Calu3 (cell line): Measurements from ENCODE around the gene WBP1L. TPM values are rescaled to one million over a fixed set of nuclear protein-coding genes. Genes with fewer than 3 reads are reported as not detected.
"Not testable (repeated sequence)": the region's sequence is repeated elsewhere in the genome, so short reads cannot be mapped to it uniquely, and the experiment has no call there.

Experiments used
- BruUV-seq: library from RNA; stranded (reverse); fragments of 400-500 nt; replicated peaks from 2 replicates; lab custom pipeline; 2021; lab: Mats Ljungman, UMichigan
- CTCF ChIA-PET: fragments of 300-600 bp; sonication (Branson Sonifier 250); formaldehyde crosslinking; loops from one replicate; lab custom pipeline; 2022; ENCODE audit warnings: antibody characterized with exemption; lab: Charles Lee
- DNase-seq: peaks from one replicate; pipeline ENCODE4 v3.0.0; 2022
- H3K27ac Mint-ChIP-seq: one replicate; pipeline ENCODE4 v1.8.0; 2022; ENCODE audit warnings: mixed read lengths; ENCODE audit not compliant: unreplicated experiment
- H3K27me3 Mint-ChIP-seq: one replicate; pipeline ENCODE4 v1.8.0; 2022; ENCODE audit warnings: mixed read lengths; ENCODE audit not compliant: unreplicated experiment
- H3K36me3 Mint-ChIP-seq: one replicate; pipeline ENCODE4 v1.8.0; 2022; ENCODE audit warnings: mild to moderate bottlenecking, moderate library complexity, mixed read lengths; ENCODE audit not compliant: insufficient read depth, unreplicated experiment
- H3K4me1 Mint-ChIP-seq: one replicate; pipeline ENCODE4 v1.8.0; 2022; ENCODE audit warnings: mild to moderate bottlenecking, low read depth, mixed read lengths; ENCODE audit not compliant: unreplicated experiment
- H3K4me3 Mint-ChIP-seq: one replicate; pipeline ENCODE4 v1.8.0; 2022; ENCODE audit warnings: mild to moderate bottlenecking, low read depth, moderate library complexity, mixed read lengths; ENCODE audit not compliant: unreplicated experiment
- H3K9me3 Mint-ChIP-seq: one replicate; pipeline ENCODE4 v1.8.0; 2022; ENCODE audit warnings: low read depth, mixed read lengths; ENCODE audit not compliant: unreplicated experiment
- CTCF ChIP-seq: fragments of 200-600 bp; IDR thresholded peaks from one replicate; pipeline ENCODE4 v1.8.0; 2022; ENCODE audit warnings: antibody characterized with exemption; ENCODE audit not compliant: unreplicated experiment
- intact Hi-C: fragments of 100-400 bp; cut with micrococcal nuclease; formaldehyde crosslinking; loops from one replicate; pipeline ENCODE4 v1.10.0; 2022; ENCODE audit not compliant: unreplicated experiment
- total RNA-seq: library from RNA; stranded (reverse); gene quantifications from 2 replicates; pipeline ENCODE4 v1.2.3, GENCODE V29; 2022

WBP1L gene
- total RNA-seq, 1 experiment from 2014 or later = 19.9 TPM

GRCh38 chr10:102841827-102842345, 98.1 kb downstream of the WBP1L start:
- Mint-ChIP-seq H3K36me3 (no peaks in the 10 kb centered on the region), H3K27me3 (peaks cover 87% of the 10 kb centered on the region), H3K9me3 (peaks cover 9% of the 10 kb centered on the region), H3K27ac (no peak overlapping the region), H3K4me1 (peaks cover 12% of the 10 kb centered on the region), H3K4me3 (no peak overlapping the region)
- CTCF ChIA-PET = no interaction called here
- intact Hi-C loops = no loop called here
- no peak for TF ChIP-seq CTCF
- BruUV-seq = no TSS peak
- no peak for DNase-seq

GRCh38 chr10:102843139-102843538, 99.4 kb downstream of the WBP1L start:
- peaks cover 75% of the 10 kb centered on the region for H3K27me3 Mint-ChIP-seq
- CTCF ChIA-PET, H3K9me3 Mint-ChIP-seq, H3K27ac Mint-ChIP-seq, H3K4me3 Mint-ChIP-seq, H3K36me3 Mint-ChIP-seq, H3K4me1 Mint-ChIP-seq, intact Hi-C loops, DNase-seq, BruUV-seq: not testable (repeated sequence)

- H3K4me1 Mint-ChIP-seq, H3K27ac Mint-ChIP-seq, H3K4me3 Mint-ChIP-seq, H3K9me3 Mint-ChIP-seq, intact Hi-C loops, BruUV-seq, DNase-seq, CTCF ChIA-PET, H3K36me3 Mint-ChIP-seq: not testable (repeated sequence)
- peaks cover 63% of the 10 kb centered on the region for H3K27me3 Mint-ChIP-seq
Observed at GRCh38 chr10:102844190-102844776, 100.5 kb downstream of the WBP1L start.

- BruUV-seq = no TSS peak
- Mint-ChIP-seq H3K27me3 (peaks cover 52% of the 10 kb centered on the region), H3K36me3 (no peaks in the 10 kb centered on the region), H3K4me3 (no peak overlapping the region), H3K4me1 (no peaks in the 10 kb centered on the region), H3K27ac (no peak overlapping the region), H3K9me3 (no peaks in the 10 kb centered on the region)
- TF ChIP-seq CTCF = no peak
- CTCF ChIA-PET = no interaction called here
- intact Hi-C loops = no loop called here
- DNase-seq = no peak
Observed at GRCh38 chr10:102845352-102845902, 101.7 kb downstream of the WBP1L start.

- H3K4me3 Mint-ChIP-seq = no peak overlapping the region
- peaks cover 8% of the 10 kb centered on the region for H3K36me3 Mint-ChIP-seq
- H3K4me1 Mint-ChIP-seq = no peaks in the 10 kb centered on the region
- intact Hi-C loops = no loop called here
- DNase-seq = no peak
- BruUV-seq = no TSS peak
- CTCF ChIA-PET = interaction anchor here (0.6 to 0.7 kb wide), 3 partner anchors 9 to 1061 kb away, joined by 3 to 4 read pairs (median 3); no protein-coding TSS in a partner anchor
- H3K27ac Mint-ChIP-seq = no peak overlapping the region
- peaks cover 7% of the 10 kb centered on the region for H3K27me3 Mint-ChIP-seq
- H3K9me3 Mint-ChIP-seq = no peaks in the 10 kb centered on the region
- no peak for TF ChIP-seq CTCF
Observed at GRCh38 chr10:102850025-102850518, 106.3 kb downstream of the WBP1L start.

GRCh38 chr10:102853237-102853636, 109.5 kb downstream of the WBP1L start:
- H3K27ac Mint-ChIP-seq, BruUV-seq, H3K36me3 Mint-ChIP-seq, H3K9me3 Mint-ChIP-seq, intact Hi-C loops, H3K27me3 Mint-ChIP-seq, H3K4me3 Mint-ChIP-seq, H3K4me1 Mint-ChIP-seq, DNase-seq: not testable (repeated sequence)
- CTCF ChIA-PET = interaction anchor here (0.6 kb wide), 1 partner anchor 16 kb away, joined by 3 read pairs; no protein-coding TSS in a partner anchor

GRCh38 chr10:102855731-102856436, 112.1 kb downstream of the WBP1L start:
- H3K27ac Mint-ChIP-seq, H3K27me3 Mint-ChIP-seq, H3K36me3 Mint-ChIP-seq, intact Hi-C loops, H3K4me1 Mint-ChIP-seq, DNase-seq, H3K9me3 Mint-ChIP-seq, H3K4me3 Mint-ChIP-seq, CTCF ChIA-PET, BruUV-seq: not testable (repeated sequence)
